Heart left ventricle (tissue), 13 donors: ENCODE results near the gene HMGCLL1.

Experiments used
- POLR2A ChIP-seq, 2 donors: fragments of 450-650 bp; IDR thresholded peaks; one replicate each; pipeline ENCODE4 v1.6.1; 2017; ENCODE audit warnings: antibody characterized with exemption in 2 of 2, mild to moderate bottlenecking in 2 of 2, moderate library complexity in 2 of 2
- TF ChIP-seq, protein P1 (sequence below), 12 donors: fragments of 200-600 bp; sonication (generic) in 4 of 12; IDR thresholded peaks; one replicate each; pipeline versions ENCODE4 v1.5.0 to v1.8.0; 2018 to 2022; ENCODE audit warnings: antibody characterized with exemption in 12 of 12, mild to moderate bottlenecking in 5 of 12
- donor health status: ischemic (EF 13 %, LVEDD 7.1; RV severe dilation, severe dysfunction).
- donor health status: DM: no; HTN: yes; CAD: no.
- donor health status: DM: no; HTN: no; CAD: no.
- donor health status: ischemic (EF 25% LVEDD 6.9; RV normal size, moderate dysfunction).
- donor health status: ischemic (EF 25% LVEDD 5.7; RV mildly dilated, moderate dysfunction).
- donor health status: ischemic (EF 35%, LVEDD 5.7; RV mildly dilated, moderate dysfunction).
- donor health status: nonischemic (EF 11% LVEDD 7.7; RV severe dilation, severe dysfunction).
- donor health status: DM: yes; HTN: yes; CAD: no.
- donor health status: PGD.
- donor health status: ischemic (EF 29% LVEDD 5.4; RV normal size, mild dysfunction).
- donor health status: nonischemic (EF 23%, LVEDD 6.1; RV moderate dilation, normal function).

DNA sequence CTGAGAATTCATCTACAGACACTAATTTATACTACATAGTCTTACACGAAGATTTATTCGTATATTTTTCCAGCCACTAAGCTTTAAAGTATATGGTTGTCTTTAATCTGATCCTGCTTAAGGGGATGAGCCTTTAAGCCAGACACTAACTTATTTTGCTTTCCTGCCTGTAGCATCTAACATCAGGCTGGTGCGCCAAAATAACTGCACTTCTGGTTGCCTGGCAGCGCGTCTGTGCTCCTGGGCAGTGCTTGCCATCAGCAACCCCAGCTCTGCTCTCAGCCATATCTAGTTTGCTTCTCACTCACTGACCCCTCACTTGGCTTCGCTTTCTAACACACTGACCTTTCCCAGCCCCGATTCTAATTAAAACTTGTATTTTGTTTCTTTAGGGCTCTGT, 21.8 kb downstream of the HMGCLL1 start:
- TF ChIP-seq, protein P1, sequence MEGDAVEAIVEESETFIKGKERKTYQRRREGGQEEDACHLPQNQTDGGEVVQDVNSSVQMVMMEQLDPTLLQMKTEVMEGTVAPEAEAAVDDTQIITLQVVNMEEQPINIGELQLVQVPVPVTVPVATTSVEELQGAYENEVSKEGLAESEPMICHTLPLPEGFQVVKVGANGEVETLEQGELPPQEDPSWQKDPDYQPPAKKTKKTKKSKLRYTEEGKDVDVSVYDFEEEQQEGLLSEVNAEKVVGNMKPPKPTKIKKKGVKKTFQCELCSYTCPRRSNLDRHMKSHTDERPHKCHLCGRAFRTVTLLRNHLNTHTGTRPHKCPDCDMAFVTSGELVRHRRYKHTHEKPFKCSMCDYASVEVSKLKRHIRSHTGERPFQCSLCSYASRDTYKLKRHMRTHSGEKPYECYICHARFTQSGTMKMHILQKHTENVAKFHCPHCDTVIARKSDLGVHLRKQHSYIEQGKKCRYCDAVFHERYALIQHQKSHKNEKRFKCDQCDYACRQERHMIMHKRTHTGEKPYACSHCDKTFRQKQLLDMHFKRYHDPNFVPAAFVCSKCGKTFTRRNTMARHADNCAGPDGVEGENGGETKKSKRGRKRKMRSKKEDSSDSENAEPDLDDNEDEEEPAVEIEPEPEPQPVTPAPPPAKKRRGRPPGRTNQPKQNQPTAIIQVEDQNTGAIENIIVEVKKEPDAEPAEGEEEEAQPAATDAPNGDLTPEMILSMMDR (IDR thresholded peaks at IDR 0.05): no peak
- no peak for TF ChIP-seq POLR2A (IDR thresholded peaks at IDR 0.05)
